Upper lobe of left lung (tissue), 6 donors: Measurements from ENCODE around the gene ZNF709. TPM values are rescaled to one million over a fixed set of nuclear protein-coding genes. Genes with fewer than 3 reads are reported as not detected.
"Not testable (repeated sequence)": the region's sequence is repeated elsewhere in the genome, so short reads cannot be mapped to it uniquely, and the experiment has no call there.

Experiments used
- ATAC-seq, 2 donors: fragments of 200-7000 bp; cut with Tn5 transposase; one replicate each; pipeline ENCODE4 v1.9.1; 2022; ENCODE audit warnings: mild to moderate bottlenecking in 2 of 2, moderate library complexity in 2 of 2; ENCODE audit not compliant: low FRiP score in 2 of 2
- DNase-seq, 2 donors: peaks; one replicate each; pipeline ENCODE4 v3.0.0-alpha.2; 2019 to 2020
- H3K27ac ChIP-seq, 4 donors: fragments of 200-600 bp; sonication (generic); one replicate each; pipeline ENCODE4 v1.5.1; 2016 to 2019
- H3K27me3 ChIP-seq, 4 donors: fragments of 200-600 bp; sonication (generic); one replicate each; pipeline ENCODE4 v1.5.1; 2017 to 2019
- H3K36me3 ChIP-seq, 4 donors: fragments of 200-600 bp; sonication (generic); one replicate each; pipeline ENCODE4 v1.5.1; 2016 to 2019
- H3K4me1 ChIP-seq, 4 donors: fragments of 200-600 bp; sonication (generic); one replicate each; pipeline ENCODE4 v1.5.1; 2018 to 2019
- H3K4me3 ChIP-seq, 4 donors: fragments of 200-600 bp; sonication (generic); one replicate each; pipeline ENCODE4 v1.5.1; 2017 to 2019; ENCODE audit warnings: mild to moderate bottlenecking in 2 of 4, moderate library complexity in 1 of 4
- H3K9me3 ChIP-seq, 4 donors: fragments of 200-600 bp; sonication (generic); one replicate each; pipeline ENCODE4 v1.5.1; 2018 to 2019
- EP300 ChIP-seq, 4 donors: sonication (generic); formaldehyde crosslinking; IDR thresholded peaks; one replicate each; pipeline ENCODE4 v1.5.1; 2017; ENCODE audit warnings: antibody characterized with exemption in 4 of 4, control low read depth in 2 of 4
- POLR2A ChIP-seq, 4 donors: fragments of 450-650 bp; IDR thresholded peaks; one replicate each; pipeline ENCODE4 v1.5.1; 2016 to 2017; ENCODE audit warnings: antibody characterized with exemption in 4 of 4, mild to moderate bottlenecking in 2 of 4
- POLR2AphosphoS5 ChIP-seq, 2 donors: sonication (generic); formaldehyde crosslinking; IDR thresholded peaks; one replicate each; pipeline ENCODE4 v1.5.1; 2017; ENCODE audit warnings: antibody characterized with exemption in 2 of 2
- WGBS, 2 donors: methylation state at CpG; one replicate each; pipeline ENCODE4 v1.1.5; 2017 to 2018; 5-methylcytosine and 5-hydroxymethylcytosine counted together
- total RNA-seq, 6 donors: library from RNA; depleted of rRNA in 4 of 6; stranded (reverse); fragments of >200 nt in 4 of 6; gene quantifications; one replicate each; pipeline versions ENCODE4 v1.1.0 to v1.2.1, GENCODE V29; 2016 to 2021
- TF ChIP-seq, protein P1 (sequence below), 6 experiments: fragments of 450-650 bp in 4 of 6; fragments of 200-600 bp in 2 of 6; sonication (generic) in 2 of 6; IDR thresholded peaks; one replicate each; pipeline ENCODE4 v1.5.1; 2016 to 2019; ENCODE audit warnings: antibody characterized with exemption in 6 of 6
- donor health status: DM: no; HTN: no; CAD: no; lungs with moderate emphysema.
- donor health status: DM: no; HTN: yes; CAD: no; lungs with severe emphysema.

ZNF709 gene
- total RNA-seq, 6 donors from 2014 or later = 1.9 to 11.2 (median 2.5) TPM

DNA sequence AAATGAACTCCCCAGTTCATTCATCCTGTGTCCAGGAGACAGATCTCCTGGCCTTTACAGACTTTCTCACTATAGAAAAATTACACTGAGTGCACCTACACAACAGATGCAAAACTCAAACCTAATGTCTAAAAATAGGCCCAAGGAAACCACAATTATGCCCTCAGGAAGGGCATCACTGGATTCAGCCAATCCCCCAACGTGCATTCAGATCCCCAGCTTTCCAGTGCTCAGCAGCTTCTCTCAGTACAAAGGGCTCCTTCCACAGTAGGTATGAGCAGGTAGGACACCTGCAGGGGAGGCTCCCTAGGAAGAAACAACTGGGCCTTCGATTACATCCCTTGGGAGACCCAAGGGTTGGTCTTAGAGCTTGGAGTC is 2.1 kb downstream of the ZNF709 start:
- 27 to 53% methylated on average over 1 to 2 of the region's 2 CpGs for WGBS, 2 donors
- TF ChIP-seq, protein P1, sequence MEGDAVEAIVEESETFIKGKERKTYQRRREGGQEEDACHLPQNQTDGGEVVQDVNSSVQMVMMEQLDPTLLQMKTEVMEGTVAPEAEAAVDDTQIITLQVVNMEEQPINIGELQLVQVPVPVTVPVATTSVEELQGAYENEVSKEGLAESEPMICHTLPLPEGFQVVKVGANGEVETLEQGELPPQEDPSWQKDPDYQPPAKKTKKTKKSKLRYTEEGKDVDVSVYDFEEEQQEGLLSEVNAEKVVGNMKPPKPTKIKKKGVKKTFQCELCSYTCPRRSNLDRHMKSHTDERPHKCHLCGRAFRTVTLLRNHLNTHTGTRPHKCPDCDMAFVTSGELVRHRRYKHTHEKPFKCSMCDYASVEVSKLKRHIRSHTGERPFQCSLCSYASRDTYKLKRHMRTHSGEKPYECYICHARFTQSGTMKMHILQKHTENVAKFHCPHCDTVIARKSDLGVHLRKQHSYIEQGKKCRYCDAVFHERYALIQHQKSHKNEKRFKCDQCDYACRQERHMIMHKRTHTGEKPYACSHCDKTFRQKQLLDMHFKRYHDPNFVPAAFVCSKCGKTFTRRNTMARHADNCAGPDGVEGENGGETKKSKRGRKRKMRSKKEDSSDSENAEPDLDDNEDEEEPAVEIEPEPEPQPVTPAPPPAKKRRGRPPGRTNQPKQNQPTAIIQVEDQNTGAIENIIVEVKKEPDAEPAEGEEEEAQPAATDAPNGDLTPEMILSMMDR (IDR thresholded peaks at IDR 0.05) = no peak
- TF ChIP-seq EP300 (IDR thresholded peaks at IDR 0.05) (no peak), POLR2A (IDR thresholded peaks at IDR 0.05) (no peak), POLR2AphosphoS5 (IDR thresholded peaks at IDR 0.05) (no peak)
- Histone ChIP-seq H3K4me1 (peaks cover 6 to 27% (median 18%) of the 10 kb centered on the region in 4 donors), H3K27ac (no peak overlapping the region), H3K4me3 (no peak overlapping the region), H3K36me3 (peaks cover 0 to 5% (median 0%) of the 10 kb centered on the region in 4 donors), H3K9me3 (no peaks in the 10 kb centered on the region), H3K27me3 (no peaks in the 10 kb centered on the region)
- DNase-seq (no peak), ATAC-seq (no peak)

DNA sequence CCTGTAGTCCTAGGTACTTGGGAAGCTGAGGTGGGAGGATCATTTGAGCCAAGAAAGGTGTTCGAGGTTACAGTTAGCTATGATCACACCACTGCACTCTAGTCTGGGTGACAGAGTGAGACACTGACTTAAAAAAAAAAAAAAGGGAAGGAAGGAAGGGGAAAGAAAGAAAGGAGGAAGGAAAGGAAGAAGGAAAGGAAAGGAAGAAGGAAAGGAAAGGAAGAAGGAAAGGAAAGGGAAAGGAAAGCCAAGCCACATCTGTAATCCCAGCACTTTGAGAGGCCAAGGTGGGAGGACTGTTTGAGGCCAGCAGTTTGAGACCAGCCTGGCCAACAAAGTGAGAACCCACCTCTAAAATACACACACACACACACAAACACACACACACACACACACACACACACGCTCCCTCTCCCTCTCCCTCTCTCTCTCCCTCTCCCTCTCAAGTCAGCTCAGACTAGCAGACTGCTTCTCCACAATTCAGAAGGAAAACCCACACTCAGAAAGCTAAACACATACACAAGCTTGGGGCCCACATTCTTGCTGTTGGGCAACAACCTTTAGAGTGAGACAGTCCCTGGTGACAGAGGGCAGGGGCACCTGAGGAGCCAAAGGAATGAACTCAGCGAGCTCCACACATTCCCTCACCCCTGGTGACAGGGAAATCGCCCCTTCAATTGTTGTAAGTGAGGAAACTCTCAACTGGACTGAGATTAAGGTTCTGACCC is 2.7 kb downstream of the ZNF709 start:
- 61 to 65% methylated on average over 4 of the region's 4 CpGs for WGBS, 2 donors
- peaks cover 0 to 5% (median 0%) of the 10 kb centered on the region in 4 donors for H3K36me3 ChIP-seq

DNA sequence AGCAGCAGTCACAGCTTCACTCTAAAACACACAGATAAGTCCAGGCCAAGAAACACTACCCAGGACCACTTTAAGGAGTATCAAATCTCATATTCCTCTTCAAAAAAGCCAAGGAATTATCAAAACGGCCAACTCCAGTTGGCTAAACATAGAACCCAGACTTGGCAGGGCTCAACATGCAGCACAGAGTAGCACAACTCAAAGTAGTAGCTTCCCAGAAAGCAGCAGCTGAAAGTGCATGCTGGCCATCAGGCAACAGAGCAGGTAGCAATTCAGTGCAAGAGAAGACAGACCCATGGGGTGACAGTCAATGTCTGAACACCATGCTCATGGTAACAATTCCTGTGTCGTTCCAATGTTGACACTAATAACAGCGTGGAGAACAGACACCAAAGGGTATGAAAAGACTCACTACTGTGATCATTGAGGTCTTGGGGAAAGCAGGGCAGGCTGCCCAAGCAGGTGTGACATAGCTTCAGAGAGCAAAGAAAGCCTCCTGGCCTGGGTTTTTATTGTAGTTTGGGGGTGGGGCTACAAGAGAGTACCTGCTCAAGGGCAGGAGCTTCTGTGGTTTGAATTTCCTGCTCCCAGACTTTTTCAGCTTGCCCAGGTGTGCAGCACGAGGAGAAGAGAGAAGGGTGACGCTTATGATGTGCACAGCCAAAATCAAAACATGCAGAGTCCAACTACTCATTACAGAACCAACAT is 6.2 kb downstream of the ZNF709 start:
- H3K36me3 ChIP-seq = peaks cover 0 to 5% (median 0%) of the 10 kb centered on the region in 4 donors
- H3K9me3 ChIP-seq = peaks cover 0 to 8% (median 3%) of the 10 kb centered on the region in 4 donors
- H3K4me3 ChIP-seq = no peak overlapping the region
- H3K4me1 ChIP-seq = peaks cover under 1 to 14% (median 7%) of the 10 kb centered on the region in 4 donors
- no peak for DNase-seq
- H3K27me3 ChIP-seq = no peaks in the 10 kb centered on the region
- no peak for ATAC-seq
- 64 to 71% methylated on average over 5 of the region's 5 CpGs for WGBS, 2 donors
- TF ChIP-seq EP300 (IDR thresholded peaks at IDR 0.05) = no peak
- no peak for TF ChIP-seq POLR2A (IDR thresholded peaks at IDR 0.05)
- no peak for TF ChIP-seq POLR2AphosphoS5 (IDR thresholded peaks at IDR 0.05)
- TF ChIP-seq, protein P1 (IDR thresholded peaks at IDR 0.05) = no peak
- no peak overlapping the region for H3K27ac ChIP-seq

More for the DNA sequence above, 2.7 kb downstream of the ZNF709 start:
- no peak for ATAC-seq
- no peaks in the 10 kb centered on the region for H3K27me3 ChIP-seq
- no peaks in the 10 kb centered on the region for H3K9me3 ChIP-seq
- peaks cover 6 to 27% (median 18%) of the 10 kb centered on the region in 4 donors for H3K4me1 ChIP-seq
- no peak overlapping the region for H3K27ac ChIP-seq
- DNase-seq = no peak
- no peak for TF ChIP-seq EP300 (IDR thresholded peaks at IDR 0.05)
- TF ChIP-seq POLR2A (IDR thresholded peaks at IDR 0.05) = no peak
- TF ChIP-seq POLR2AphosphoS5 (IDR thresholded peaks at IDR 0.05) = no peak
- TF ChIP-seq, protein P1 (IDR thresholded peaks at IDR 0.05) = no peak
- no peak overlapping the region for H3K4me3 ChIP-seq

DNA sequence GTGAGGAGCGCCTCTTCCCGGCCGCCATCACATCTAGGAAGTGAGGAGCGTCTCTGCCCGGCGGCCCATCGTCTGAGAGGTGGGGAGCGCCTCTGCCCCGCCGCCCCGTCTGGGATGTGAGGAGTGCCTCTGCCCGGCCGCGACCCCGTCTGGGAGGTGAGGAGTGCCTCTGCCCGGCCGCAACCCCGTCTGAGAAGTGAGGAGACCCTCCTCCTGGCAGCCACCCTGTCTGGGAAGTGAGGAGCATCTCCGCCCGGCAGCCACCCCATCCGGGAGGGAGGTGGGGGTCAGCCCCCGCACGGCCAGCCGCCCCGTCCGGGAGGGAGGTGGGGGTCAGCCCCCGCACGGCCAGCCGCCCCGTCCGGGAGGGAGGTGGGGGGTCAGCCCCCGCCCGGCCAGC is 17.0 kb downstream of the ZNF709 start:
- H3K36me3 ChIP-seq = peaks cover 5 to 31% (median 25%) of the 10 kb centered on the region in 4 donors
- peak in 1 of 2 donors; percentile 67 for DNase-seq
- WGBS, 2 donors = 98 to 100% methylated on average over 3 to 16 of the region's 33 CpGs
- H3K4me1 ChIP-seq, H3K27me3 ChIP-seq, ATAC-seq, H3K27ac ChIP-seq, H3K4me3 ChIP-seq: not testable (repeated sequence)
- H3K9me3 ChIP-seq = peaks cover 44 to 75% (median 57%) of the 10 kb centered on the region in 4 donors

DNA sequence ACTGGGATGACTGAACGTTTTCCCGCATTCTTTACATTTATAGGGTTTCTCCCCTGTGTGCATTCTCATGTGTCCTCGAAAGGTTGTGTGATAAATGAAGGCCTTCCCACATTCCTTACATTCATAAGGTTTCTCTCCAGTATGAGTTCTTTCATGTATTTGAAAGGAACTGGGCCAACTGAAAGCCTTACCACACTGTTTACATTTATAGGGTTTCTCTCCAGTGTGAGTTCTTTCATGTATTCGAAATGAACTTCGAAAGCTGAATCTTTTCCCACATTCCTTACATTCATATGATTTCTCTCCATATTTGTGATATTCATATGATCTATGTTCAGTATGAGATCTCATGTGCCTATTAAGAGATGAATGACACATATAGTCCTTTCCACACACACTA is 19.4 kb downstream of the ZNF709 start:
- ATAC-seq (no peak), DNase-seq (no peak)
- TF ChIP-seq POLR2A (IDR thresholded peaks at IDR 0.05) (no peak), EP300 (IDR thresholded peaks at IDR 0.05) (no peak), POLR2AphosphoS5 (IDR thresholded peaks at IDR 0.05) (no peak)
- TF ChIP-seq, protein P1 (IDR thresholded peaks at IDR 0.05) = no peak
- H3K4me3 ChIP-seq = no peak overlapping the region
- H3K36me3 ChIP-seq = peaks cover 5 to 31% (median 27%) of the 10 kb centered on the region in 4 donors
- H3K27ac ChIP-seq = no peak overlapping the region
- H3K4me1 ChIP-seq = no peaks in the 10 kb centered on the region
- peaks cover 54 to 87% (median 74%) of the 10 kb centered on the region in 4 donors for H3K9me3 ChIP-seq
- WGBS, 2 donors = 86 to 87% methylated on average over 5 of the region's 5 CpGs
- no peaks in the 10 kb centered on the region for H3K27me3 ChIP-seq
